Suprapubic skin (tissue), 4 donors: ENCODE data around the gene LIPC. TPM values are rescaled to one million over a fixed set of nuclear protein-coding genes. Genes with fewer than 3 reads are reported as not detected.

Experiments used
- DNase-seq, 2 donors: peaks; one replicate each; pipeline ENCODE4 v3.0.0-alpha.2; 2019; ENCODE audit warnings: low spot score in 2 of 2
- H3K27ac ChIP-seq: fragments of 200-600 bp; sonication (generic); one replicate; pipeline ENCODE4 v1.5.1; 2019
- H3K27me3 ChIP-seq: fragments of 200-600 bp; sonication (generic); one replicate; pipeline ENCODE4 v1.5.1; 2019
- H3K36me3 ChIP-seq: fragments of 200-600 bp; sonication (generic); one replicate; pipeline ENCODE4 v1.5.1; 2019
- H3K4me1 ChIP-seq: fragments of 200-600 bp; sonication (generic); one replicate; pipeline ENCODE4 v1.5.1; 2019
- H3K4me3 ChIP-seq: fragments of 200-600 bp; sonication (generic); one replicate; pipeline ENCODE4 v1.5.1; 2019; ENCODE audit warnings: mild to moderate bottlenecking
- H3K9me3 ChIP-seq: fragments of 200-600 bp; sonication (generic); one replicate; pipeline ENCODE4 v1.5.1; 2019
- EP300 ChIP-seq: sonication (generic); formaldehyde crosslinking; IDR thresholded peaks from one replicate; pipeline ENCODE4 v1.6.1; 2017; ENCODE audit warnings: antibody characterized with exemption
- POLR2A ChIP-seq, 2 donors: fragments of 450-650 bp; IDR thresholded peaks; one replicate each; pipeline ENCODE4 v1.6.1; 2017; ENCODE audit warnings: antibody characterized with exemption in 2 of 2, mild to moderate bottlenecking in 2 of 2, moderate library complexity in 2 of 2
- POLR2AphosphoS5 ChIP-seq, 3 donors: sonication (generic); formaldehyde crosslinking; IDR thresholded peaks; one replicate each; pipeline ENCODE4 v1.6.1; 2017; ENCODE audit warnings: antibody characterized with exemption in 3 of 3
- WGBS: methylation state at CpG from one replicate; pipeline ENCODE4 v1.1.5; 2018; 5-methylcytosine and 5-hydroxymethylcytosine counted together
- total RNA-seq, 4 donors: library from RNA; depleted of rRNA; stranded (reverse); fragments of >200 nt; gene quantifications; one replicate each; pipeline ENCODE4 v1.1.0, GENCODE V29; 2016
- TF ChIP-seq, protein P1 (sequence below), 2 donors: fragments of 200-600 bp in 1 of 2; fragments of 450-650 bp in 1 of 2; sonication (generic) in 1 of 2; IDR thresholded peaks; one replicate each; pipeline ENCODE4 v1.5.1; 2016 to 2019; ENCODE audit warnings: antibody characterized with exemption in 2 of 2, mild to moderate bottlenecking in 1 of 2, moderate library complexity in 1 of 2

Gene LIPC
- total RNA-seq, 4 donors from 2014 or later: 0.26 to 0.96 TPM; not detected in 2

DNA sequence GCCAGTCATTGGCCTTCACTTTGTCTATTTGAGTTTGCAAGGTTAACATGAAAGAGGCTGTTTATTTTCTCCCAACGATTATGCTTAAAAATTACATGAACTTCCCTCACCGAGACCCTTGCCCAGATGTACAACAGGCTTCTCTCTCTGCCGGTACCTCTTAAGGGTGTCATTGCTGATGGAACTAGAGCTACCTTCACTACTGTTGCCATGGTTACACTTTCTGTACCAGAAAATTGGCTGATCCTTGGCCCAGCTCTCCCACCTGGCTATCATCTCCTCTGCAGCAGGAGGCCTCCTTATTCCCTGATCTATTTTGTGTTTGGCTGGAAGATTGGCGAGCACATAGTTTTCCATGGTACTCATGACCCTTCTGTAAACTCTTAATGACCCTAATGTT lies 24.0 kb upstream of the LIPC start:
- WGBS: 88% methylated on average over 4 of the region's 4 CpGs

DNA sequence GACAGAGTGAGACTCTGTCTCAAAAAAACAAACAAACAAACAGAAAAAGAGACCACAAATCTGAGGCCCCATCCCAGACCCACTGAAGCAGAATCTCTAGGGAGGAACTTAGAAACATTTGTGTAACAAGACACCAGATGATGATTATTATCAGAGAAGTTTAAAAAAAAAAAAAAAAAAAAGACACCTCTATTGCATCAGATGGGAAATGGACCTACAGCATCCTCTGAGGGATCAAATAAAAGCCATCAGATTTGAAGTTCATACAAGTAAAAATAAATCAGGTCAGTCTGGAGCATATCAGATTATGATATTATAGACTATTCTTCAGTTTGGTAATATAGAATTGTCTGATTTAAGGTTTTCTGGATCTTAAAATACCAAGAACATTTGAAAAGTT lies 21.9 kb upstream of the LIPC start:
- H3K27me3 ChIP-seq: no peaks in the 10 kb centered on the region
- DNase-seq: no peak
- H3K4me3 ChIP-seq: peak overlapping the region; percentile 32
- H3K27ac ChIP-seq: no peak overlapping the region
- no peaks in the 10 kb centered on the region for H3K9me3 ChIP-seq
- no peaks in the 10 kb centered on the region for H3K4me1 ChIP-seq
- TF ChIP-seq EP300 (no peak), POLR2AphosphoS5 (IDR thresholded peaks at IDR 0.05) (no peak), POLR2A (IDR thresholded peaks at IDR 0.05) (no peak)
- TF ChIP-seq, protein P1, sequence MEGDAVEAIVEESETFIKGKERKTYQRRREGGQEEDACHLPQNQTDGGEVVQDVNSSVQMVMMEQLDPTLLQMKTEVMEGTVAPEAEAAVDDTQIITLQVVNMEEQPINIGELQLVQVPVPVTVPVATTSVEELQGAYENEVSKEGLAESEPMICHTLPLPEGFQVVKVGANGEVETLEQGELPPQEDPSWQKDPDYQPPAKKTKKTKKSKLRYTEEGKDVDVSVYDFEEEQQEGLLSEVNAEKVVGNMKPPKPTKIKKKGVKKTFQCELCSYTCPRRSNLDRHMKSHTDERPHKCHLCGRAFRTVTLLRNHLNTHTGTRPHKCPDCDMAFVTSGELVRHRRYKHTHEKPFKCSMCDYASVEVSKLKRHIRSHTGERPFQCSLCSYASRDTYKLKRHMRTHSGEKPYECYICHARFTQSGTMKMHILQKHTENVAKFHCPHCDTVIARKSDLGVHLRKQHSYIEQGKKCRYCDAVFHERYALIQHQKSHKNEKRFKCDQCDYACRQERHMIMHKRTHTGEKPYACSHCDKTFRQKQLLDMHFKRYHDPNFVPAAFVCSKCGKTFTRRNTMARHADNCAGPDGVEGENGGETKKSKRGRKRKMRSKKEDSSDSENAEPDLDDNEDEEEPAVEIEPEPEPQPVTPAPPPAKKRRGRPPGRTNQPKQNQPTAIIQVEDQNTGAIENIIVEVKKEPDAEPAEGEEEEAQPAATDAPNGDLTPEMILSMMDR (IDR thresholded peaks at IDR 0.05): no peak
- no peaks in the 10 kb centered on the region for H3K36me3 ChIP-seq

More for the DNA sequence above, 24.0 kb upstream of the LIPC start:
- TF ChIP-seq POLR2A (IDR thresholded peaks at IDR 0.05) (no peak), EP300 (no peak), POLR2AphosphoS5 (IDR thresholded peaks at IDR 0.05) (no peak)
- TF ChIP-seq, protein P1 (IDR thresholded peaks at IDR 0.05): no peak
- Histone ChIP-seq H3K4me1 (no peaks in the 10 kb centered on the region), H3K27ac (no peak overlapping the region), H3K27me3 (no peaks in the 10 kb centered on the region), H3K36me3 (no peaks in the 10 kb centered on the region), H3K9me3 (no peaks in the 10 kb centered on the region), H3K4me3 (no peak overlapping the region)
- DNase-seq: no peak

DNA sequence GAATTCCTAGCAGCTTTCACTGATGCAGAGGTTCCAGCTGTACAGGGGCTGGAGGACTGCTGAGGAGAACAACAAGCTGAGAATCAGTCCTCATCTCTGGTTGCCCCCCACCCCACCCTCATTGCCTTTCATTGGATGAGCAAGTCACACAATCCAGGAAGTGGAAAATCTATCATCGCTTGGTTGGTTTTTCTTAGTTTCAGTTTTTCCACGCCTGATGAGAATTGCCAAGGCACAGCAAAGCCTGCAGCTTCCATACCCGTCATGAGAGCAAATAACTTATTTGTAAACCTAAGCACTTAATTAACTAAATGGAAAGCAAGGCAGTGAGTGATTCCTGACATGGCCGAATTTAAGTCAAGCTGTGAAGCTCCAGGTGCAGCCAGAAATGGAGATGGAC lies 21.4 kb upstream of the LIPC start:
- no peak for TF ChIP-seq EP300
- TF ChIP-seq POLR2AphosphoS5 (IDR thresholded peaks at IDR 0.05): no peak
- TF ChIP-seq, protein P1 (IDR thresholded peaks at IDR 0.05): no peak
- TF ChIP-seq POLR2A (IDR thresholded peaks at IDR 0.05): no peak
- 66% methylated on average over 4 of the region's 4 CpGs for WGBS
- no peaks in the 10 kb centered on the region for H3K4me1 ChIP-seq
- no peaks in the 10 kb centered on the region for H3K9me3 ChIP-seq
- no peaks in the 10 kb centered on the region for H3K27me3 ChIP-seq
- DNase-seq: no peak
- no peak overlapping the region for H3K27ac ChIP-seq
- H3K4me3 ChIP-seq: peak overlapping the region; percentile 32
- H3K36me3 ChIP-seq: no peaks in the 10 kb centered on the region

DNA sequence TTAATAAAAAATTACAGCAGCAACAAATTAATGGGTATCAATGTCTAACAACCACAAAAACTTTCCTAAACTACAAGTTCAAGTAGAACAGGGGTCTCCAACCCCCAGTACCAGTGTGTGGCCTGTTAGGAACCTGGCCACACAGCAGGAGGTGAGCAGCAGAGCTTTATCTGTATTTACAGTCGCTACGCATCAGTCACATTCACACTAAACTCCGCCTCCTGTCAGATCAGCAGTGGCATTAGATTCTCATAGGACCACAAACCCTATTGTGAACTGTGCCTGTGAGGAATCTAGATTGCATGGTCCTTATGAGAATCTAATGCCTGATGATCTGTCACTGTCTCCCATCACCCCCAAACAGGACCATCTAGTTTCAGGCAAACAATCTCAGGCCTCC lies 18.5 kb upstream of the LIPC start:
- no peaks in the 10 kb centered on the region for H3K36me3 ChIP-seq
- no peaks in the 10 kb centered on the region for H3K4me1 ChIP-seq
- no peak overlapping the region for H3K4me3 ChIP-seq
- no peaks in the 10 kb centered on the region for H3K27me3 ChIP-seq
- no peak for DNase-seq
- H3K27ac ChIP-seq: no peak overlapping the region
- WGBS: 92% methylated on average over 3 of the region's 3 CpGs
- H3K9me3 ChIP-seq: no peaks in the 10 kb centered on the region
- TF ChIP-seq, protein P1 (IDR thresholded peaks at IDR 0.05): no peak
- TF ChIP-seq POLR2A (IDR thresholded peaks at IDR 0.05): no peak
- no peak for TF ChIP-seq POLR2AphosphoS5 (IDR thresholded peaks at IDR 0.05)
- TF ChIP-seq EP300: no peak

DNA sequence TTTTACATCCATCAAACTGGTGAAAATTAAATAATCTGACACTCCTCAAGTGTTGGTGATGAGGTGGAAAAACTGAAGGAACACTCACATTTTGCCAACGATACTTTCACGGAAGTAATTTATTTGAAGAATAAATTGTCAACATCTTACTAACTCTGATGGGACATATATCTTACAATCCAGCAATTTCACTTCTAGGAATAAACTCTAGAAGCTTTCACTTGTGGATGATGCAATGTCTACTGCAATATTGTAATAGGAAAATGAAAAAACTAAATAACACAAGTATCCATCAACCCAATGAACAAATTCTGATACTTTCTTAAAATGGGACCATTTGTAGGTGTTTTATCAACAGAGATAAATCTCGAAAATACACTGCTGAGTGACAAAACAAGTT lies 16.2 kb upstream of the LIPC start:
- Histone ChIP-seq H3K9me3 (no peaks in the 10 kb centered on the region), H3K27me3 (no peaks in the 10 kb centered on the region), H3K27ac (no peak overlapping the region), H3K36me3 (no peaks in the 10 kb centered on the region), H3K4me1 (no peaks in the 10 kb centered on the region), H3K4me3 (no peak overlapping the region)
- DNase-seq: no peak
- TF ChIP-seq POLR2AphosphoS5 (IDR thresholded peaks at IDR 0.05) (no peak), EP300 (no peak), POLR2A (IDR thresholded peaks at IDR 0.05) (no peak)
- TF ChIP-seq, protein P1 (IDR thresholded peaks at IDR 0.05): no peak
- WGBS: 95% methylated on average over 3 of the region's 3 CpGs
